Measurements from ENCODE around the gene TLCD3A.
A peak's percentile ranks its signal among the peaks of the same experiment; 100 is the strongest.
"Not testable (repeated sequence)": the region's sequence is repeated elsewhere in the genome, so short reads cannot be mapped to it uniquely, and the experiment has no call there.

The TLCD3A gene

GRCh38 chr17:750431-751037 is 18.1 kb downstream of the TLCD3A start:
- peak overlapping the region; percentile 80 for H3K4me3 ChIP-seq
- no peak overlapping the region for H3K27ac ChIP-seq

GRCh38 chr17:751269-752001 is 19.0 kb downstream of the TLCD3A start:
- H3K27ac ChIP-seq, result peak overlapping the region; percentile 75 to 94
- TF ChIP-seq, protein P1, sequence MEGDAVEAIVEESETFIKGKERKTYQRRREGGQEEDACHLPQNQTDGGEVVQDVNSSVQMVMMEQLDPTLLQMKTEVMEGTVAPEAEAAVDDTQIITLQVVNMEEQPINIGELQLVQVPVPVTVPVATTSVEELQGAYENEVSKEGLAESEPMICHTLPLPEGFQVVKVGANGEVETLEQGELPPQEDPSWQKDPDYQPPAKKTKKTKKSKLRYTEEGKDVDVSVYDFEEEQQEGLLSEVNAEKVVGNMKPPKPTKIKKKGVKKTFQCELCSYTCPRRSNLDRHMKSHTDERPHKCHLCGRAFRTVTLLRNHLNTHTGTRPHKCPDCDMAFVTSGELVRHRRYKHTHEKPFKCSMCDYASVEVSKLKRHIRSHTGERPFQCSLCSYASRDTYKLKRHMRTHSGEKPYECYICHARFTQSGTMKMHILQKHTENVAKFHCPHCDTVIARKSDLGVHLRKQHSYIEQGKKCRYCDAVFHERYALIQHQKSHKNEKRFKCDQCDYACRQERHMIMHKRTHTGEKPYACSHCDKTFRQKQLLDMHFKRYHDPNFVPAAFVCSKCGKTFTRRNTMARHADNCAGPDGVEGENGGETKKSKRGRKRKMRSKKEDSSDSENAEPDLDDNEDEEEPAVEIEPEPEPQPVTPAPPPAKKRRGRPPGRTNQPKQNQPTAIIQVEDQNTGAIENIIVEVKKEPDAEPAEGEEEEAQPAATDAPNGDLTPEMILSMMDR (IDR thresholded peaks at IDR 0.05), result no peak
- no peak for DNase-seq (ENCODE audit: low spot score)
- peak overlapping the region; percentile 80 for H3K4me3 ChIP-seq

More at GRCh38 chr17:750431-751037, 18.1 kb downstream of the TLCD3A start:
- TF ChIP-seq, protein P1 (IDR thresholded peaks at IDR 0.05), result no peak
- no peak for DNase-seq (ENCODE audit: low spot score)

GRCh38 chr17:752002-752619 is 19.7 kb downstream of the TLCD3A start, which contains the start of gene GEMIN4:
Gene GEMIN4, minus strand, starts transcription at chr17:752264. Its CDS starts 122 bp downstream, at chr17:752142.
- TF ChIP-seq, protein P1 (IDR thresholded peaks at IDR 0.05), result peak; percentile 85
- H3K4me3 ChIP-seq, result peak within 1 kb of the TSS; percentile 80
- peak; percentile 92 for DNase-seq (ENCODE audit: low spot score)
- H3K27ac ChIP-seq, result peak within 1 kb of the TSS; percentile 75 to 94

- DNase-seq (ENCODE audit: low spot score), result no peak
- H3K27ac ChIP-seq, result peak overlapping the region; percentile 75 to 94
- H3K4me3 ChIP-seq, result peak overlapping the region; percentile 80
- TF ChIP-seq, protein P1 (IDR thresholded peaks at IDR 0.05), result no peak
Measured at GRCh38 chr17:752620-753219, 20.3 kb downstream of the TLCD3A start.

GRCh38 chr17:753418-753817 is 21.0 kb downstream of the TLCD3A start:
- Histone ChIP-seq H3K27ac (peak overlapping the region in 1 of 2 donors; percentile 44), H3K4me3 (no peak overlapping the region)
- TF ChIP-seq, protein P1 (IDR thresholded peaks at IDR 0.05), result no peak
- DNase-seq (ENCODE audit: low spot score), result no peak

DNA sequence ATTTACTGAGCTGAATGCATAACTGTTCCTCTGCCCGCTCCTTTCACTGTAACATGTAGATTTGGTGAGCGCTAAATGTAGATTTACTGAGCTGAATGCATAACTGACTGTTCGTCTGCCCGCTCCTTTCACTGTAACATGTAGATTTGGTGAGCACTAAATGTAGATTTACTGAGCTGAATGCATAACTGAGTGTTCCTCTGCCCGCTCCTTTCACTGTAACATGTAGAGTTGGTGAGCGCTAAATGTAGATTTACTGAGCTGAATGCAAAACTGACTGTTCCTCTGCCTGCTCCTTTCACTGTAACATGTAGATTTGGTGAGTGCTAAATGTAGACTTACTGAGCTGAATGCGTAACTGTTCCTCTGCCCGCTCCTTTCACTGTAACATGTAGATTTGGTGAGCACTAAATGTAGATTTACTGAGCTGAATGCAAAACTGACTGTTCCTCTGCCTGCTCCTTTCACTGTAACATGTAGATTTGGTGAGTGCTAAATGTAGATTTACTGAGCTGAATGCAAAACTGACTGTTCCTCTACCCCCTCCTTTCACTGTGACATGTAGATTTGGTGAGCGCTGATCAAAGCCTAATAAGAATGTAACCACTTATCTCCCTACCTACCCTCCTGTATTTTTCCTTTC is 23.0 kb downstream of the TLCD3A start:
- H3K4me3 ChIP-seq; DNase-seq (ENCODE audit: low spot score): not testable (repeated sequence)
- H3K27ac ChIP-seq, result peak overlapping the region; percentile 68 to 80

GRCh38 chr17:756010-756567 is 23.7 kb downstream of the TLCD3A start:
- H3K4me3 ChIP-seq; DNase-seq (ENCODE audit: low spot score): not testable (repeated sequence)
- H3K27ac ChIP-seq, result peak overlapping the region; percentile 68 to 80

Measured in coronary artery (tissue), 2 donors.